Measurements from ENCODE around the gene CCDC92B.

DNA sequence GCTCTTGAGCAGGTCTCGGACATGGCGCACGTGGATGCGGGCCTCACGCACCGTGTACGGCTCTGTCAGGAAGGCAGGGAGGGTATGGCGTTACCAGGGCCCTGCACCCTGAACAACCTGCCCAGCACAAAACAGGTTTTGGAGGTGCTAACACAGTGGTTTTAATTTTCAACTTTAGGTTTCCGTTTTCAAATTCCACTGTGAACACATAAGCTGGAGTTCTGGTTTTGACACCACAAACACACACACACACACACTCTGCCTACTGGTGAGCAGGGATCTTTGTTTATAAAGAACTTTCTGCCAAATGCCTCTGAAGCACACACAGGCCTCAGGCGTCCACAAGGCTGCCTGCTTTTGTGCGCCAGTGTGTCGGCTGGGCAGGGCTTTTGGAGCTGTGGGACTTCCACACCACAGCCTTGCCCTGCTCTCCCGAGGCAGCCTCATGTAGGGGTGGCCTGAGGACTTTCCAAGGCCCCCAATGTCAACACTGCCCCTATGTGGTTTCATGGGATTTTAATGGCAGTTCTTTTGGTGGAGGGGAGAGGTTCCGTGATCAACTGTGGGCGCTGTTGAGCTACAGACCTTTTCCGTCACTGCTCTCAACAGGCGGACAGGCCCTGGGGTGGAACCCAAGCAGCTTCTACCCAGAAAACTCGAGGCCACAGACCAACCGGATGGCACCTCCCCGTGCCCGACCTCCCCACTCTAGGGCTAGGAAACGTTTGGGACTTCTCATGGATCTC is 47.3 kb downstream of the CCDC92B start:
- TF ChIP-seq, protein P1, sequence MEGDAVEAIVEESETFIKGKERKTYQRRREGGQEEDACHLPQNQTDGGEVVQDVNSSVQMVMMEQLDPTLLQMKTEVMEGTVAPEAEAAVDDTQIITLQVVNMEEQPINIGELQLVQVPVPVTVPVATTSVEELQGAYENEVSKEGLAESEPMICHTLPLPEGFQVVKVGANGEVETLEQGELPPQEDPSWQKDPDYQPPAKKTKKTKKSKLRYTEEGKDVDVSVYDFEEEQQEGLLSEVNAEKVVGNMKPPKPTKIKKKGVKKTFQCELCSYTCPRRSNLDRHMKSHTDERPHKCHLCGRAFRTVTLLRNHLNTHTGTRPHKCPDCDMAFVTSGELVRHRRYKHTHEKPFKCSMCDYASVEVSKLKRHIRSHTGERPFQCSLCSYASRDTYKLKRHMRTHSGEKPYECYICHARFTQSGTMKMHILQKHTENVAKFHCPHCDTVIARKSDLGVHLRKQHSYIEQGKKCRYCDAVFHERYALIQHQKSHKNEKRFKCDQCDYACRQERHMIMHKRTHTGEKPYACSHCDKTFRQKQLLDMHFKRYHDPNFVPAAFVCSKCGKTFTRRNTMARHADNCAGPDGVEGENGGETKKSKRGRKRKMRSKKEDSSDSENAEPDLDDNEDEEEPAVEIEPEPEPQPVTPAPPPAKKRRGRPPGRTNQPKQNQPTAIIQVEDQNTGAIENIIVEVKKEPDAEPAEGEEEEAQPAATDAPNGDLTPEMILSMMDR (IDR thresholded peaks at IDR 0.05) = no peak
- TF ChIP-seq POLR2A (IDR thresholded peaks at IDR 0.05) = no peak

All from uterus (tissue), 2 donors.